Mesenteric fat pad (tissue), 1 donor: ENCODE results near the gene DPCD. TPM values are rescaled to one million over a fixed set of nuclear protein-coding genes. Genes with fewer than 3 reads are reported as not detected.
"Not testable (repeated sequence)": the region's sequence is repeated elsewhere in the genome, so short reads cannot be mapped to it uniquely, and the experiment has no call there.

Experiments
- DNase-seq: peaks from one replicate; pipeline ENCODE4 v3.0.0-alpha.2; 2020; ENCODE audit warnings: low spot score
- total RNA-seq: library from RNA; stranded (reverse); fragmentation: NEBNext Ultra II Directional; extraction: Animal tissue kit (Norgen Biotek cat#: 25700); gene quantifications from one replicate; pipeline ENCODE4 v1.2.1, GENCODE V29; 2021
- donor health status: DM: yes; HTN: yes; CAD: no.

DPCD gene
- total RNA-seq, 1 donor from 2014 or later = 5.2 TPM

- DNase-seq = peak; percentile 55
These were observed 29.1 kb downstream of the DPCD start for GRCh38 chr10:101617102-101617823.

GRCh38 chr10:101617824-101618568 lies 29.9 kb downstream of the DPCD start:
- peak; percentile 62 for DNase-seq

GRCh38 chr10:101618871-101619270 lies 30.8 kb downstream of the DPCD start:
- peak; percentile 71 for DNase-seq

GRCh38 chr10:101619983-101620382 lies 31.9 kb downstream of the DPCD start:
- peak; percentile 84 for DNase-seq

GRCh38 chr10:101623528-101623927 lies 35.4 kb downstream of the DPCD start:
- DNase-seq = no peak

- peak; percentile 35 for DNase-seq
These were observed 36.5 kb downstream of the DPCD start for GRCh38 chr10:101624526-101625102.

- DNase-seq = peak; percentile 33
These were observed 37.8 kb downstream of the DPCD start for GRCh38 chr10:101625821-101626412.

GRCh38 chr10:101629837-101630632 lies 41.9 kb downstream of the DPCD start:
- DNase-seq = peak; percentile 59

- peak; percentile 20 for DNase-seq
These were observed 42.5 kb downstream of the DPCD start for GRCh38 chr10:101630633-101630920.

GRCh38 chr10:101631821-101632475 lies 43.8 kb downstream of the DPCD start:
- peak; percentile 41 for DNase-seq

- not testable (repeated sequence) for DNase-seq
These were observed 45.4 kb downstream of the DPCD start for GRCh38 chr10:101633510-101633909.

- peak; percentile 26 for DNase-seq
These were observed 51.2 kb downstream of the DPCD start for GRCh38 chr10:101639141-101639900.

GRCh38 chr10:101643546-101643945 lies 55.4 kb downstream of the DPCD start:
- DNase-seq = no peak

- DNase-seq = peak; percentile 59
These were observed 55.9 kb downstream of the DPCD start for GRCh38 chr10:101644002-101644401.

- peak; percentile 20 for DNase-seq
These were observed 57.5 kb downstream of the DPCD start for GRCh38 chr10:101645659-101646058.

GRCh38 chr10:101646364-101646763 lies 58.2 kb downstream of the DPCD start:
- no peak for DNase-seq

- DNase-seq = no peak
These were observed 59.1 kb downstream of the DPCD start for GRCh38 chr10:101647255-101647654.

GRCh38 chr10:101649525-101650085 lies 61.5 kb downstream of the DPCD start:
- peak; percentile 69 for DNase-seq

GRCh38 chr10:101650863-101651262 lies 62.7 kb downstream of the DPCD start:
- no peak for DNase-seq

GRCh38 chr10:101651336-101651735 lies 63.2 kb downstream of the DPCD start:
- no peak for DNase-seq
